Stimulated activated CD8-positive, alpha-beta memory T cell treated with anti-CD3 and anti-CD28 coated beads, Interleukin-4, amount 100 ng/mL, for 4 hours (primary cell): ENCODE measurements around the gene PRKAR1B.

ENCODE experiments used
- DNase-seq, 2 donors: peaks; one replicate each; pipeline ENCODE4 v3.0.0-alpha.2; 2020; ENCODE audit warnings: low read depth in 2 of 2, low spot score in 1 of 2

The PRKAR1B gene

DNA sequence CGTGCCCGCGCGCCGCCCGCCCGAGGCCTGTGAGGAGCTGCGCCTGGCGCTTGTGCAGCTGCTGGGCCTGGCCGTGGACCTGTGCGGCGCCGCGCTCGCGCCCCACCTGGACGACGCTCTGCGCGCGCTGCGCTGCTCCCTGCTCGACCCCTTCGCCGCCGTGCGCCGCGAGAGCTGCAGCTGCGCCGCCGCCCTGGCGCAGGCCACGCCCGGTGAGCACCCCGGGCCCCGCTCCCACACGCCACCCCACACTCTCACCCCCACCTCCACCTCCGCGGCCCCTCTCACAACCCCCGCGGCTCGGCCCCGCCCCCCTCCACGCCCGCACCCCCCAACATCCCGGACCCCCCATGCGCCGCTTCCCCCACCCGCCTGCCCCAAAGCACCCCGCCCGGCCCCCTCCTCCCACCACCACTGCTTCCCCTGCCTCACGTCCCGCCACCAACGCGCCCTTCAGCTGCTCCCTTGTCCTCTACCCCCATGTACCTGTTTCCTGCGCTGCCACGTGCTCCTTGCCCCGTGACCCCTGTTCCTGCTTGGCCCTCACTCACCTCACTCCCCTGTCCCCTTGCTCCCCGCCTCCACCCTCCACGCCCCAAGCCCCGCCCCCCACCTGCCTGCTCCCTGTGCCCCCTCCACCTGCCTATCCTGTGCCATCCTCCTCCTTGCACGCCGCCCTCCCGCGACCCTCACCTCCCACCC is at the start of gene PRKAR1B:
TSS of gene PRKAR1B (minus strand) at position 178 of the 702 bp plus-strand sequence. CDS start 15,776 bp downstream, outside the sequence.
- DNase-seq, result peak; percentile 20 to 41

DNA sequence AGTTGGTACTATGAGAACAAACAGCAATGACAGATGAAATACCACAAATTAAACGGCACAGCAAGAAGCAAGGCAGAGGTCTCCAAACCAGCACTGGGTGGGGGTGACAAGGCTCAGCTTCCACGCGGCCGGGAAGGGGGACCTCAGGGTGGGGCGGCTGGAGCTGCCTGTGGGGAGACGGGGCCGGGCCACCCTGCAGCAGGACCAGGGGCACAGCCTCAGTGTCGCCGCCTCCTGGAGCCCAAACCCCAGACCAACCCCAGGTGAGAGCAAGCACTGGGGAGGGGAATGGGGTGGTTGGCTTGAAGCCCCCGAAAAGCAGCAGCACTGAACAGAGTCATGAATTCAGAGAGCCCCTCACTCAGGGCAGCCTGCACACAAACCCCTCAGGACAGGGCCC is 49.3 kb upstream of the PRKAR1B start:
- DNase-seq, result no peak

DNA sequence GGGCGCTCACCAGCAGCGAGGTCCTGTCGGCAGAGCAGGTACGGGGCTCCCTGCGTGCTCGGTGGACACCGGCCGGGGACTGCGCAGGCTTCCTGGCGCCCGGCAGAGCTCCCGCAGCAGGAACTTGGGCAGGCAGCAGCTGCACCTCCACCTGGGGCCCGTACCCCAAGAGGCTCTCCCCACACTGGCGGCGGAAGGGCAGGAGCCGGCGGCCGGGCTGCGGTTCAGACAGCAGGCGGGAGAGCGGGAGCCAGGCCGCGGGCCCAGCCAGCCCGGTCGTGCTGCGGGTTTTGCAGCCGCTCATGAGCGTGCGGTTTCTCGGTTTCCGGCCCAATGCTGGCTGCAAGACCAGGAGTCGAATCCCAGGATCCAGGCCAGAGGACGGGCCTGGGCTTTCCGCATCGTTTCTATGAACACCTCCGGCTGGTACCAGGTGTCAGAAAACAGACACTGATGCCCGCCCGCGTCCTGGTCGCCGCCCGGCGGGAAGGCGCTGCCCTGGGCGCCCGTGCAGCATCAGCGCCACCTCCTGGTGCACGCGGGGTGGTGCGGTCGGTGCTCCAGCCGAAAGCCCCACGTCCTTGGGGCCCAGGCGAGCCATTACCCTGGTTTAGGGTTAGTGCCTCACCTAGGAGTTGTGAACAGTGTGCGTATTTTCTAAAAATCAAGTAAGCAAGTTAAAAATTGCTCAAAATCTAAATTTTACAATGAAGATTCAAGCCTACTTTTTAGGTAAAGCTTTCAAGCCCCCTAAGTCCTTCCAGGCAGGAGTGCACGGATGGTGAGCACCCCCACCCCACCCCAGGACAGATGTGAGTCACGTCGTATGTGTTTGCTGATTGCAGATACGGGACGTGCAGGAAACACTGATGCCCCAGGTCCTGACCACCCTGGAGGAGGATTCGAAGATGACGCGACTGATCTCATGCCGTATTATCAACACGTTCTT is 47.4 kb upstream of the PRKAR1B start:
- DNase-seq, result peak; percentile 8 to 41

DNA sequence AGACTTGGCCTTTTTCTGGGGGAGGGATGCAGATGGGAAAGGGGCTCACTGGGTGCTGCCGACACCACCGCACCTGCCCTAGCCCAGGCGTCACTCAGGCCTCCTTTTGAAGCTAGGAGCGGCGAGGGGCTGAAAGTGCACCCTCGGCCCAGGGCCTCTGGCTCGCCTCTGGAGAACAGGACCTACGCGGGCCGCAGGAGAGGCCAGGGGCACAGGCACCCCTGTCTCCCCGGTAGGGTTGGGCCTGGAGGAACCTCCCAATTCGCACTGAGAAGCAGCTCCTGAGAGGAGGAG is 46.5 kb upstream of the PRKAR1B start:
- no peak for DNase-seq

DNA sequence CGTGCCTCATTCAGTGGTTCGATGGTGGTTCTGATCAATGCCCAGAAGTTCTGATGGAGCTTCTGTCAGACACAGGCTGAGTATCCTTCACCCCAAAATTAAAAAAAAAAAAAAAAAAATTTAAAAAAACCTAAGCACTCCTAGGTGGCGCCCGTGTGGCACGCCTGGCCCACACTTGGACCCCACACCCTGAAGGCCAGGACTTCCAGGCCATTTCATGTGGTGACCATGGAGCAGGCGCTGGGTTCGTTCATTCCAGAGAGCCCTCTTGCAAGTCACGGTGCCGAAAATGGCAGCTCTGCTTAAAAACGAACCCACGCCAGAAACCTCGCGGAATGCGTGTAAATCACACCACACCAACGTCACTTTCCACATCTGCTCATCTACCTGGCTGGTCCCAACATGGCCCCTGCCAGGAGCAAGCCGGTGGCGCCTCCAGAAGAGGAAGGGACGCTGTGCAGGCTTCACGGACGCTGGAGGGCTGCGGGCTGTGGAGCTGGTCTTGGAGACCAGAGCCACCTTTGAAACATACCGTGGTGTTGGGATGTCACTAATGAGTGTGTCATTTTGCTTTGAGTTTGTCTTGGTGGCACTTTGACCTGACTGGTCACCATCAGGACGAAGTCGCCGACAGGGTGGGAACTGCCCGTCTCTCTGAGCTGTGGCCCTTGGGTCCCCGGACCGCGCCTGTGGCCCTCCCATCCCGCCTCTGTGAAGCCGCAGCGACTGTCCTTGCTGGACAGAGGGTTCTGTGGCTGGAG is 46.0 kb upstream of the PRKAR1B start:
- no peak for DNase-seq

DNA sequence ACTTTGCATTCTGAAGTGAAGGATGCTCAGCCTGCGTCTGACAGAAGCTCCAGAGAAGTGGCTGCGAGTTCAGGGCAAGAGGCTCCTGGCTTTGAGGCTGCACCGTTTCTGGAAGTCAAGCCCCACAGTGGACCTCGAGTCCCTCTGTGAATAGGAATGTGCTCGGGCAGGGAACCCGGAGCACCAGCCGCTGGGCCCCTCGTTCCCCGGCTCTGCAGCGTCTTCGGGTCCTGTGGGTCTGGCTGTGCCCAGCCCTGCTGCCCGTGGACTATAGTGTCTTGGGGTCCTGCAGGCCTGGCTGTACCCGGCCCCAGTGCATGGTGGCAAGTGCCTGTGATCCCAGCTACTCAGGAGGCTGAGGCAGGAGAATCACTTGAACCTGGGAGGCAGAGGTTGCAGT is 45.3 kb upstream of the PRKAR1B start:
- DNase-seq, result no peak

DNA sequence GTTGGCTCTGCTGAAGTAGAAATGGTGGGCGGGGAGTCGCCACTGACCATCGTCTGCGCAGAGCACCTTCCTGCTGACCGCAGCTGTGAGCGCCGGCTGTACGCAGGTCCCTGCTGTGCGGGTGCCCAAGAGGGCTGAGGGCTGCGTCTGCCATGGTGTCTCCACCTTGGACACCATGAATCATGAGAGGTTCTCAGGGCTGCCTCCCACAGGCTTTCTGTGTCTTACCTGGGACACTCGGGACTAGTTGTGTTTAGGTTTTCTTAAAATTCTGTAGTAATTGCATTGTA is 44.9 kb upstream of the PRKAR1B start:
- no peak for DNase-seq

DNA sequence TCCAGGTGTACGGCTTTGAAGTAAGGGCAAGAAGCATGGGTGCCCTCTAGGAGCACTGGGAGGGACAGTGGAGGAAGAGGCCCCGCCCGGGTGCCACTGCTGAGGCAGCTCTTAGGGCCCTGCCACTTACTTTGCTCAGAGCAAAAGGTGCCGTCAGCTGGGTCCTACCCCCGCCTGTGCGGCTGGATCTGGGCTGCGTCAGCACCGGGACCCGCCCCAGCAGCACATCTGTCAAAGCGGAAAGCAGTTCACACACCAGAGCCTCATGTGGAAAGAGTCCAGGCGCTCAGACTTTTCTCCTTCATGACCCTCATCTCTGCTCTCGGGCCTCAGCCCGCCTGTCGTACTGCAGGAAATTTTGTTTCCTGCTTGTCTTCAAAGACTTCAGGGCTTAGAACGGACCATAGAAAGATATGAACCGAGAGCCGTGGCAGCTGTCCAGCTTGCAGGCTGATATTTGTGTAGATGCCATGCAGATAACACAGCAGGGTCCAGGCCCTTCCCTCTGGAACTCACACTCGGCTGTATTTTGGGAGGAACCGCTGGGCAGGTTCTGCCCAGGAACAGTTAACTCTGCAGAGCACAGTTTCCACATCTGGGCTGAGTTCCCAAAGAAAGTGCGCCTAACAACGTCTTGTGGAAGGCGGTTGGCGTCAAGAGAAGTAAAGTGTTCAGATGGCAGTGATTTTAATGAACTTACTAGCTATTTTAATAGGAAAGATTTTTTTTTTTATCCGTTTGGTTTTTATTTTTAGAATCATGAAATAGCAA is 44.3 kb upstream of the PRKAR1B start:
- no peak for DNase-seq

DNA sequence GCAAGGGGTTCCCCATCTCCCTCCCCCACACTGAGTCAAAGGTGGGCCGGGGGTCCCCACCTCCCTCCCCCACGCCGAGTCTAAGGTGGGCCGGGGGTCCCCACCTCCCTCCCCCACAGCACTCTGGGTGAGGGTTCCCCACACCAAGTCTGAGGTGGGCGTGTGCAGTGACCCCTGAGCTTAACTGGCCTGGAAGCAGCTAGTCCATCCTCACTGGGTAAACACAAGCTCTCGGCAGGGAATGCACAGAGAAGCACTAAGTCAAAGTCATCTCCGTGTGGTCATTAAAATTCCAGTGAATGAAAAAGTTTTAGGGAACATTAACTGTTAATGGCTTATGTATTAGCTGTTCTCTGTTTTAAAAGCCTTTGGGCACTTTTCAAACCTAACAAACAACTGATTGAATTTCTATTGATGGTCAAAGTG is 43.7 kb upstream of the PRKAR1B start:
- no peak for DNase-seq

DNA sequence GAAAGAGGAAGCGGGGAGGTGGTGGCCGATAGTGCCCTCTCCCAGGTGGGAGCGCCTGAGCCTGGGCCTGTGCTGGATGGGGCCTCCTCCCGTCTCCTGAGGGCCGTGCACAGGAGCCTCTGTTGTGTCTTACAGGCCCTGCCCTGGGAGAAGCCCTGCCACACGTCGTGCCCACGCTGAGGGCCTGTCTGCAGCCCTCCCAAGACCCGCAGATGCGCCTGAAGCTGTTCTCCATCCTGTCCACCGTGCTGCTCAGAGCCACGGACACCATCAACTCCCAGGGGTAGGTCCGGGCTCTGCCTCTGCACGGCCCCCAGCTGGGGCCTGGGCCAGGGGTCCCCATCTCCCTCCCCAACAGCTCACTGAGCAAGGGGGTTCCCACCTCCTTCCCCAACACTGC is 43.3 kb upstream of the PRKAR1B start:
- DNase-seq, result no peak

DNA sequence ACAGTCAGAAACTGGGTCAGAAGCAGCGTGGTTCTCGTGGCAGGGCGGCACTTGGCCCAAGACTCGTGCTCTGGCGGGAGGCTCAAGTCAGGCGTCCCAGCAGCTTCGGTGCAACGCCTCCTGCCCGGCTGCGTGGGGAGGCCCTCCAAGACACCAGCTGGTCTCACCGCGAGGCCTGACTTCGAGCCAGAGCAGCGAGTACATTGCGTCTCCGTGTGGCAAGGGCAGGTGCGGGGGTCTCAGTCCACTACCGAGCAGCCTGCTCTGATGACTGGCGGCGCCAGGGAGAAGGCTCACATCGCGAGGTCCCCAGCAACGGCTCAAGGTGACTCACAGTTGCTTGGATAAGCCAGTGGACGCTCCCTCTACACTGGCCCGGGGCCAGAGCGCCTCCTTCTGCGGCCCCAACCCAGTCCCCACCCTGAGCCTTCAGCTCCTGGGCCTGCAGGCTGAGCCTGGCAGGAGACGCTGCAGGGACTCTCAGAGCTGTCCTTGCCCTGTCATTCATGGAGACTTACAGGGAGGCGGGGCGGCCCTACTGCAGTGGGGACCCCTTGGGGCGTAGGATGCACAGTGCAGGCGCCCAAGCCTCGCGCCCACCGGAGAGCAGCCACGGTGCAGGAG is 41.9 kb upstream of the PRKAR1B start:
- DNase-seq, result no peak

DNA sequence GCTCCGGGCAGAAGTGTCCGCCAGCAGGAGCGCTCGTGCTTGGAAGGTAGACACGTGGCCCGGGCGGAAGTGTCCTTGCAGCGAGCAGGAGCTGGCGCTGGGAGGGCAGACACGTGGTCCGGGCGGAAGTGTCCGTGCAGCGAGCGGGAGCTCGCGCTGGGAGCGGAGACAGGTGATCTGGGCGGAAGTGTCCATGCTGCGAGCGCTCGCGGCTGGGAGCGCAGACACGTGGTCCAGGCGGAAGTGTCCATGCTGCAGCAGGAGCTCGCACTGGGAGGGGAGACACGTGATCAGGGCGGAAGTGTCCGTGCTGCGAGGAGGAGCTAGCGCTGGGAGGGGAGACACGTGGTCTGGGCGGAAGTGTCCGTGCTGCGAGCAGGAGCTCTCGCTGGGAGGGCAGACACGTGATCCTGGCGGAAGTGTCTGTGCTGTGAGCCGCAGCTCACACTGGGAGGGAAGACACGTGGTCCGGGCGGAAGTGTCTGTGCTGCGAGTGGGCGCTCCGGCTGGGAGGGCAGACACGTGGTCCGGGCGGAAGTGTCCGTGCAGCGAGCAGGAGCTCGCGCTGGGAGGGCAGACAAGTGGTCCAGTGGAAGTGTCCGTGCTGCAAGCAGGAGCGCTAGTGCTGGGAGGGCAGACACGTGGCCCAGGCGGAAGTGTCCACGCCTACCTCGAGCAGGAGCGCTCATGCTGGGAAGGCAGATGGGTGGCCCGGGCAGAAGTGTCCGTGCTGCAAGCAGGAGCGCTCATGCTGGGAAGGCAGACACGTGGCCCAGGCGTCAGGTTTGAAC is 41.1 kb upstream of the PRKAR1B start:
- DNase-seq, result no peak

DNA sequence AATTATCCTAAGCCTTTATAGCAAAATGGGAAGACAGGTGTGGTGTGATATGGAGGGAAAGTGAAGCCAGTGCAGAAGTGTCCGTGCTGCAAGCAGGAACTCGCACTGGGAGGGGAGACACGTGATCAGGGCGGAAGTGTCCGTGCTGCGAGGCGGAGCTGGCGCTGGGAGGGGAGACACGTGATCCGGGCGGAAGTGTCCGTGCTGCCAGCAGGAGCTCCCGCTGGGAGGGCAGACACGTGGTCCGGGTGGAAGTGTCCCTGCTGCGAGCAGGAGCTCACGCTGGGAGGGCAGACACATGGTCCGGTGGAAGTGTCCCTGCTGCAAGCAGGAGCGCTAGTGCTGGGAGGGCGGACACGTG is 40.5 kb upstream of the PRKAR1B start:
- no peak for DNase-seq

DNA sequence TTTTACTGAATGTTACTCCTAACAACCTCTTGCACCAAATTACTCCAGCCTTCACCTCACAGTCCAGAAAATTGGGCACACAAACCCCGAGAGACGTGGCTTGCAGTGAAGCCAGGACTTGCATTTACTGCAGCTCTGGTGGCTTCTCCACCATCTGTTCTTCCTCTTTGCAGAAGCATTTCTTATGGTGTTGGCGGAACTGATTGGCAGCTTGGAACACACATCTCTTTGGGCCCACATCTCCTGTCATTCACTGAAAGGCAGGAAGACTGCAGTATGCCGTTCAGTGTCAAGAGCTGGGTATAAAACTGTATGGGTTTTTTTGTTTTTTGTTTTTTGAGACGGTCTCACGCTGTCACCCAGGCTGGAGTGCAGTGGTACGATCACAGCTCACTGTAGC is 38.3 kb upstream of the PRKAR1B start:
- DNase-seq, result no peak

DNA sequence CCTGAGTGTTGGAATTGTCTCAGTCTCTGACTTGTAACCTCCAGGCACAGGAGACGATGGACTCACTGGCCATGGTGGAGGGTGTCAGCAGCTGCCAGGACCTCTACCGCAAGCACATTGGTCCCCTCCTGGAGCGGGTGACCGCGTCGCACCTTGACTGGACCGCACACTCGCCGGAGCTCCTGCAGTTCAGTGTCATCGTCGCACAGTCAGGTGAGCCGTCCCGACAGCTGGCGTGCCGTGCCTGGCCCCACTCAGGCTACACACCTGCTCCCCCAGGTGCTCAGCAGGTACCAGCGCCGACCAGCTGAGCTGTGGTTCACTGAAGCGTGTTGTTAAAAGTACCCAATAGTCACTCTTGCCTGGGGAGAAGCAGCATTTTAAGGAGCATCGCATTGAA is 36.7 kb upstream of the PRKAR1B start:
- no peak for DNase-seq

DNA sequence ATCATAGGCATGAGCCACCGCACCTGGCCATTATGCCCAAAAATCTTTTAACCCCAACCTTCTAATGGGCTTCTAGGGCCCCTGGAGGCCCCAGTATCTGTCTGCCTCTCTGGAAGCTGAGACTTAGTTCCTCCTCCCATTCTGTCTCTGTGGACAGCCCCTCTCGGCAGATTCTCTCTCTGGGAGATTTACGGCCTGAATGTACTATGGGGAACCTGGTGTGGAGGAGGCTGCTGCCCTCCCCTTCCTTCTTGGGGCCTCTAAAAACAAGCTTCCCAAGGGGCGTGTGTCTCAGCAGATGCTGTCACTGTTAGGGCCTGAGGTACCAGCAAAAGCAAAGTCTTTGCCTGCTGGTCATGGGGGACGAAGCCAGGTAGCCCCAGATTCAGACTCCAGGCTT is 35.8 kb upstream of the PRKAR1B start:
- no peak for DNase-seq

DNA sequence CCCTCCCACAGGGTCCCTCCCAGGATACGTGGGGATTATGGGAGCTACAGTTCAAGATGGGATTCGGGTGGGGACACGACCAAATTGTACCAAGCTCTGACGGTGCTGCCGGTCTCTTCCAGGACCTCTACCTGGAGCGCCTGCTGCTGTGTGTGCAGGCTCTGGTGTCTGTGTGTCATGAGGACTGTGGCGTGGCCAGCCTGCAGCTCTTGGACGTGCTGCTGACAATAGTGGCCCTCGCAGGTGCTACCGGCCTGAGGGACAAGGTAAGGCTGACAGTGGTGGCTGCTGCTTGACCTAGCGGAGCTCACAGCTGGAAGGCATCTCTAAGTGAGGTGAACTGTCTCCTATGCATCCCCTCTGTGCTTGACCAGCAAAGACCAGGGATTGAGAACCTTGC is 34.5 kb upstream of the PRKAR1B start:
- no peak for DNase-seq

DNA sequence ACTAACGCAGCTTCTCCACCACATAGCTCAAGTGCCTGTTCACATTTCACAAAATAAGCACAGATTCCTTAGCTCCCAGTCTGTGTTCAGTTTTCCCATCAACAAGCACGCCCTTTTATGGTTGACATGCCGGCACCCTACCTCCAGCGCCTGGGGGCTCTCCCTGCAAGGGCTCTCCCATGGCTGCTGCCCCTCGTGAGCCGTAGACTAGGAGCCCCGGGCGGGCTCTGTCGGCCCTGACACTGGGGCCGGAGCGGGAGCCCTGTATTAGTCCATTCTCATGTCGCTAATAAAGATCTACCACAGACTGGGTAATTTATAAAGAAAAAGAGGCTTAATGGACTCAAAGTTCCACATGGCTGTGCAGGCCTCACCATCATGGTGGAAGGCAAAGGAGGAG is 34.0 kb upstream of the PRKAR1B start:
- no peak for DNase-seq

DNA sequence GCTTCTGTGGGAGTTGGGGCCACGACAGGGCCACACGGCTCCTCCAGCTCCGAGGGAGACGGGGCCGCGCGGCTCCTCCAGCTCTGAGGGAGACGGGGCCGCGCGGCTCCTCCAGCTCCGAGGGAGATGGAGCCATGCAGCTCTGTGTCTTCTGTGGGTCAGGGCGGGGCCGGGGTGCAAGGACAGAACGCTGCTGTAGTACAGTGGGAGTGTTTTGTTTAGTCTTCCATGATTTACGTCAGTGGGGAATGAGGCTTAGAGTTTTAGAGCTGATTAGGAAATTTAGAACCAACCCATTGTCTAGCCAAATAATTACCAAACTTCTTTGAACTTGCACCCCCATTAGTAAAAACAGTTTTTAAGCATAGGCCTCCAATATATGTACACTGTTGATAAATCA is 32.9 kb upstream of the PRKAR1B start:
- no peak for DNase-seq

DNA sequence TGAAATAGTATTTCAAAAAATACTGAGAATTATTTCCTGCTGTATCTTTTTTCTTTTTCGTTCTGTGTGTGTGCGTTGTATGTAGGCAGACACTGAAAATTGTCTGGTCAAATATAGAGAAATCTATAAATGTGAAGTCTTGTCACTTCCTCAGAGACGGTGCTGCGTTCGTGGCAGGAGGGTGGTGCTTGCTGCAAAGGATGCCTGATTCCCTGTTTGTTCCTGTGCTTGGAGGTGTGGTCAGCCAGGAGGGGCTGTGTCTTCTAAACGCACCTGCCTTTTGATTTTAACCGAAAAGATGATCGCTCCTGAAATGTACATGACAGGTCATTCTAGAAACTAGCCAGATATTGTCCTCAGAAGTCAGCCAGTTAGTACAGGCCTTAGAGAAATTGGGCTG is 32.5 kb upstream of the PRKAR1B start:
- DNase-seq, result no peak
